B cell (primary cell): ENCODE data around the gene SLC12A3. TPM values are rescaled to one million over a fixed set of nuclear protein-coding genes. Genes with fewer than 3 reads are reported as not detected.

Experiments
- ATAC-seq: fragments of 200-7000 bp; cut with Tn5 transposase; one replicate; pipeline ENCODE4 v1.10.0; 2021; ENCODE audit warnings: low read depth, mild to moderate bottlenecking, moderate number of reproducible peaks, moderate library complexity
- CTCF ChIA-PET: fragments of 350-600 bp; sonication (Branson Sonifier 250); formaldehyde crosslinking; loops from one replicate; lab custom pipeline; 2021; ENCODE audit warnings: antibody characterized with exemption, inconsistent platforms; lab: Charles Lee
- POLR2A ChIA-PET: fragments of 350-600 bp; sonication (Branson Sonifier 250); formaldehyde crosslinking; loops from one replicate; lab custom pipeline; 2021; ENCODE audit warnings: antibody characterized with exemption; lab: Charles Lee
- DNase-seq: peaks from one replicate; pipeline ENCODE4 v3.0.0; 2013
- H2AFZ ChIP-seq: 2 replicates; pipeline ENCODE4 v1.6.1; 2012; ENCODE audit warnings: mild to moderate bottlenecking, low read depth, low read length; ENCODE audit not compliant: insufficient read depth, poor library complexity, severe bottlenecking
- H3K27ac ChIP-seq, 2 donors: 1 replicate in 1 of 2; 2 replicates in 1 of 2; pipeline ENCODE4 v1.5.1; 2012 to 2013; ENCODE audit warnings: low read length in 2 of 2, mild to moderate bottlenecking in 2 of 2, moderate library complexity in 1 of 2
- H3K27me3 ChIP-seq, 4 experiments: fragments of 200-600 bp in 1 of 4; sonication (generic) in 1 of 4; replicated peaks in 1 of 4; 1 replicate in 2 of 4; 2 replicates in 2 of 4; pipeline versions ENCODE4 v1.6.1 to v1.7.0; 2013 to 2016; ENCODE audit warnings: low read length in 3 of 4, mild to moderate bottlenecking in 2 of 4, mixed read lengths in 1 of 4, moderate library complexity in 1 of 4; ENCODE audit not compliant: insufficient read depth in 4 of 4, control insufficient read depth in 3 of 4; ENCODE audit errors: control extremely low read depth in 1 of 4
- H3K36me3 ChIP-seq, 2 experiments: replicated peaks in 1 of 2; 1 replicate in 1 of 2; 2 replicates in 1 of 2; pipeline versions ENCODE4 v1.6.1 to v1.7.1; 2013; ENCODE audit warnings: low read length in 1 of 2; ENCODE audit not compliant: insufficient read depth in 2 of 2, control insufficient read depth in 1 of 2; ENCODE audit errors: control extremely low read depth in 1 of 2, extremely low read depth in 1 of 2
- H3K4me1 ChIP-seq, 2 donors: fragments of 200-600 bp in 1 of 2; sonication (generic) in 1 of 2; 1 replicate in 1 of 2; 2 replicates in 1 of 2; pipeline versions ENCODE4 v1.5.1 to v1.6.1; 2013 to 2017; ENCODE audit warnings: low read length in 2 of 2; ENCODE audit not compliant: control insufficient read depth in 2 of 2, insufficient read depth in 2 of 2
- H3K4me2 ChIP-seq: replicated peaks from 2 replicates; pipeline ENCODE3; 2012; ENCODE audit warnings: mild to moderate bottlenecking, low read depth, low read length; ENCODE audit not compliant: poor library complexity, severe bottlenecking
- H3K4me3 ChIP-seq, 5 experiments: fragments of 200-600 bp in 1 of 5; sonication (generic) in 1 of 5; 1 replicate in 3 of 5; 2 replicates in 2 of 5; pipeline versions ENCODE4 v1.5.1 to v1.7.0; 2011 to 2016; ENCODE audit warnings: low read length in 4 of 5, mild to moderate bottlenecking in 4 of 5, low read depth in 2 of 5, control low read depth in 1 of 5, moderate library complexity in 1 of 5; ENCODE audit not compliant: insufficient read depth in 1 of 5; ENCODE audit errors: control extremely low read depth in 1 of 5, extremely low read depth in 1 of 5
- H3K79me2 ChIP-seq: fragments of 200-600 bp; sonication (generic); one replicate; pipeline ENCODE4 v1.6.0; 2016; ENCODE audit warnings: low read length; ENCODE audit not compliant: control insufficient read depth, insufficient read depth
- H3K9ac ChIP-seq: fragments of 200-600 bp; sonication (generic); 2 replicates; pipeline ENCODE4 v1.6.1; 2017; ENCODE audit warnings: mild to moderate bottlenecking, low read length, moderate library complexity
- H3K9me3 ChIP-seq, 3 donors: one replicate each; pipeline versions ENCODE4 v1.6.1 to v1.7.1; 2013; ENCODE audit warnings: low read length in 2 of 3; ENCODE audit not compliant: control insufficient read depth in 2 of 3, insufficient read depth in 1 of 3; ENCODE audit errors: control extremely low read depth in 1 of 3
- H4K20me1 ChIP-seq: 2 replicates; pipeline ENCODE4 v1.6.0; 2012; ENCODE audit warnings: mild to moderate bottlenecking, low read length; ENCODE audit not compliant: insufficient read depth, control insufficient read depth, poor library complexity, severe bottlenecking
- H3K27ac Mint-ChIP-seq: one replicate; pipeline ENCODE4 v1.8.0; 2021; ENCODE audit warnings: mixed read lengths
- H3K27me3 Mint-ChIP-seq: one replicate; pipeline ENCODE4 v1.8.0; 2021; ENCODE audit warnings: mixed read lengths
- H3K4me1 Mint-ChIP-seq: one replicate; pipeline ENCODE4 v1.8.0; 2021; ENCODE audit warnings: mixed read lengths
- H3K4me3 Mint-ChIP-seq: one replicate; pipeline ENCODE4 v1.8.0; 2021; ENCODE audit warnings: mixed read lengths
- H3K9me3 Mint-ChIP-seq: one replicate; pipeline ENCODE4 v1.8.0; 2022; ENCODE audit warnings: mixed read lengths; ENCODE audit not compliant: insufficient read depth
- CTCF ChIP-seq: fragments of 200-600 bp; IDR thresholded peaks from one replicate; pipeline ENCODE4 v1.8.0; 2022; ENCODE audit warnings: antibody characterized with exemption, mild to moderate bottlenecking
- EZH2 ChIP-seq: IDR thresholded peaks from 2 replicates; pipeline ENCODE4 v1.6.1; 2012; ENCODE audit warnings: borderline replicate concordance, low read depth, mild to moderate bottlenecking, moderate library complexity, low read length; ENCODE audit not compliant: insufficient read depth, poor library complexity, severe bottlenecking
- WGBS: methylation state at CpG from one replicate; pipeline ENCODE4 v1.1.5; 2013; ENCODE audit warnings: missing lambda C conversion rate; ENCODE audit not compliant: insufficient coverage; 5-methylcytosine and 5-hydroxymethylcytosine counted together
- intact Hi-C: fragments of 100-400 bp; cut with micrococcal nuclease; formaldehyde crosslinking; loops from one replicate; pipeline ENCODE4 v1.10.0; 2022
- polyA plus RNA-seq: library from polyadenylated mRNA; depleted of rRNA; stranded (reverse); fragments of >200 nt; gene quantifications from 2 replicates; pipeline ENCODE4 v1.2.3, GENCODE V29; 2012
- total RNA-seq, 2 donors: library from RNA; stranded (reverse); fragments of 120-200 nt in 1 of 2; gene quantifications; 1 replicate in 1 of 2; 2 replicates in 1 of 2; pipeline versions ENCODE4 v1.2.3 to v1.2.4, GENCODE V29; 2013 to 2022

The SLC12A3 gene
- total and polyA plus RNA-seq, 2 donors (not counting 1 experiment from before 2014, with no cell fraction given), result 1.3 to 4.9 TPM

- WGBS, result 90% methylated on average over 11 of the region's 15 CpGs
- intact Hi-C loops, result loop anchor here (1.0 to 10.0 kb wide), 6 partner anchors 13 to 503 kb away; partner anchors contain the start of genes AMFR and ARL2BP
- Histone ChIP-seq H3K4me1 (peaks cover 53 to 57% of the 10 kb centered on the region in 2 donors), H3K27ac (peak overlapping the region; percentile 98 to 99), H3K4me3 (peak overlapping the region in 1 of 5 experiments; percentile 88), H2AFZ (peak overlapping the region; percentile 66), H3K79me2 (peaks cover 40% of the 10 kb centered on the region), H3K9me3 (no peaks in the 10 kb centered on the region), H4K20me1 (peaks cover 36% of the 10 kb centered on the region), H3K9ac (peak overlapping the region; percentile 91), H3K36me3 (peaks cover 6 to 21% of the 10 kb centered on the region in 2 experiments), H3K27me3 (no peaks in the 10 kb centered on the region), H3K4me2 (peak overlapping the region; percentile 79)
- Mint-ChIP-seq H3K9me3 (no peaks in the 10 kb centered on the region), H3K4me1 (peaks cover 44% of the 10 kb centered on the region), H3K27ac (peak overlapping the region; percentile 96), H3K4me3 (peak overlapping the region; percentile 92), H3K27me3 (no peaks in the 10 kb centered on the region)
- ATAC-seq (no peak), DNase-seq (no peak)
- TF ChIP-seq EZH2 (no peak), CTCF (no peak)
- POLR2A ChIA-PET, result interaction anchor here (0.7 to 7.7 kb wide), 10 partner anchors 11 to 111 kb away, joined by 3 to 108 read pairs (median 10); no protein-coding TSS in a partner anchor
- CTCF ChIA-PET, result interaction anchor here (0.5 to 10.8 kb wide), 13 partner anchors 11 to 115 kb away, joined by 3 to 140 read pairs (median 4); partner anchors contain the start of gene SLC12A3
Observed at GRCh38 chr16:56930486-56931270, 65.7 kb downstream of the SLC12A3 start.
